ENCODE results near the gene SLC30A9.

- TF ChIP-seq, protein P1, sequence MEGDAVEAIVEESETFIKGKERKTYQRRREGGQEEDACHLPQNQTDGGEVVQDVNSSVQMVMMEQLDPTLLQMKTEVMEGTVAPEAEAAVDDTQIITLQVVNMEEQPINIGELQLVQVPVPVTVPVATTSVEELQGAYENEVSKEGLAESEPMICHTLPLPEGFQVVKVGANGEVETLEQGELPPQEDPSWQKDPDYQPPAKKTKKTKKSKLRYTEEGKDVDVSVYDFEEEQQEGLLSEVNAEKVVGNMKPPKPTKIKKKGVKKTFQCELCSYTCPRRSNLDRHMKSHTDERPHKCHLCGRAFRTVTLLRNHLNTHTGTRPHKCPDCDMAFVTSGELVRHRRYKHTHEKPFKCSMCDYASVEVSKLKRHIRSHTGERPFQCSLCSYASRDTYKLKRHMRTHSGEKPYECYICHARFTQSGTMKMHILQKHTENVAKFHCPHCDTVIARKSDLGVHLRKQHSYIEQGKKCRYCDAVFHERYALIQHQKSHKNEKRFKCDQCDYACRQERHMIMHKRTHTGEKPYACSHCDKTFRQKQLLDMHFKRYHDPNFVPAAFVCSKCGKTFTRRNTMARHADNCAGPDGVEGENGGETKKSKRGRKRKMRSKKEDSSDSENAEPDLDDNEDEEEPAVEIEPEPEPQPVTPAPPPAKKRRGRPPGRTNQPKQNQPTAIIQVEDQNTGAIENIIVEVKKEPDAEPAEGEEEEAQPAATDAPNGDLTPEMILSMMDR (IDR thresholded peaks at IDR 0.05) = no peak
- TF ChIP-seq POLR2A (IDR thresholded peaks at IDR 0.05) = no peak
- TF ChIP-seq POLR2AphosphoS5 (IDR thresholded peaks at IDR 0.05) = no peak
Measured at GRCh38 chr4:42018451-42018850, 28.1 kb downstream of the SLC30A9 start.

All from prostate gland (tissue), 2 donors.